Islet precursor cell (in vitro differentiated cells): Measurements from ENCODE around the gene CNDP2.
A peak's percentile ranks its signal among the peaks of the same experiment; 100 is the strongest.

Experiments used
- DNase-seq: peaks from one replicate; pipeline ENCODE4 v3.0.0-alpha.2; 2018

CNDP2 gene

GRCh38 chr18:74501386-74501785 is 5.2 kb downstream of the CNDP2 start:
- DNase-seq = peak; percentile 87

- no peak for DNase-seq
Observed at GRCh38 chr18:74503137-74503536, 7.0 kb downstream of the CNDP2 start.

- DNase-seq = peak; percentile 38
Observed at GRCh38 chr18:74505776-74506175, 9.6 kb downstream of the CNDP2 start.

GRCh38 chr18:74506448-74507084 is 10.4 kb downstream of the CNDP2 start:
- DNase-seq = peak; percentile 35

- DNase-seq = peak; percentile 30
Observed at GRCh38 chr18:74507097-74507881, 11.1 kb downstream of the CNDP2 start.

GRCh38 chr18:74507927-74508326 is 11.8 kb downstream of the CNDP2 start:
- DNase-seq = peak; percentile 23

GRCh38 chr18:74508366-74508765 is 12.2 kb downstream of the CNDP2 start:
- peak; percentile 20 for DNase-seq

- DNase-seq = peak; percentile 42
Observed at GRCh38 chr18:74508821-74509225, 12.7 kb downstream of the CNDP2 start.

- DNase-seq = peak; percentile 35
Observed at GRCh38 chr18:74509856-74510769, 13.9 kb downstream of the CNDP2 start.

- peak; percentile 74 for DNase-seq
Observed at GRCh38 chr18:74510770-74511095, 14.6 kb downstream of the CNDP2 start.

- DNase-seq = peak; percentile 24
Observed at GRCh38 chr18:74511823-74512222, 15.7 kb downstream of the CNDP2 start.

GRCh38 chr18:74512321-74513053 is 16.3 kb downstream of the CNDP2 start:
- DNase-seq = peak; percentile 46

- peak; percentile 40 for DNase-seq
Observed at GRCh38 chr18:74513149-74513882, 17.2 kb downstream of the CNDP2 start.

GRCh38 chr18:74513883-74514205 is 17.7 kb downstream of the CNDP2 start:
- DNase-seq = peak; percentile 35

GRCh38 chr18:74514860-74515495 is 18.8 kb downstream of the CNDP2 start:
- peak; percentile 38 for DNase-seq

GRCh38 chr18:74515620-74516231 is 19.6 kb downstream of the CNDP2 start:
- peak; percentile 58 for DNase-seq

GRCh38 chr18:74516271-74517235 is 20.4 kb downstream of the CNDP2 start:
- DNase-seq = peak; percentile 34

GRCh38 chr18:74517236-74517630 is 21.1 kb downstream of the CNDP2 start:
- DNase-seq = peak; percentile 54

GRCh38 chr18:74518456-74519295 is 22.5 kb downstream of the CNDP2 start:
- peak; percentile 35 for DNase-seq
